Measurements from ENCODE around the gene SECISBP2L. TPM values are rescaled to one million over a fixed set of nuclear protein-coding genes. Genes with fewer than 3 reads are reported as not detected.
A peak's percentile ranks its signal among the peaks of the same experiment; 100 is the strongest.

Gene SECISBP2L, protein sequence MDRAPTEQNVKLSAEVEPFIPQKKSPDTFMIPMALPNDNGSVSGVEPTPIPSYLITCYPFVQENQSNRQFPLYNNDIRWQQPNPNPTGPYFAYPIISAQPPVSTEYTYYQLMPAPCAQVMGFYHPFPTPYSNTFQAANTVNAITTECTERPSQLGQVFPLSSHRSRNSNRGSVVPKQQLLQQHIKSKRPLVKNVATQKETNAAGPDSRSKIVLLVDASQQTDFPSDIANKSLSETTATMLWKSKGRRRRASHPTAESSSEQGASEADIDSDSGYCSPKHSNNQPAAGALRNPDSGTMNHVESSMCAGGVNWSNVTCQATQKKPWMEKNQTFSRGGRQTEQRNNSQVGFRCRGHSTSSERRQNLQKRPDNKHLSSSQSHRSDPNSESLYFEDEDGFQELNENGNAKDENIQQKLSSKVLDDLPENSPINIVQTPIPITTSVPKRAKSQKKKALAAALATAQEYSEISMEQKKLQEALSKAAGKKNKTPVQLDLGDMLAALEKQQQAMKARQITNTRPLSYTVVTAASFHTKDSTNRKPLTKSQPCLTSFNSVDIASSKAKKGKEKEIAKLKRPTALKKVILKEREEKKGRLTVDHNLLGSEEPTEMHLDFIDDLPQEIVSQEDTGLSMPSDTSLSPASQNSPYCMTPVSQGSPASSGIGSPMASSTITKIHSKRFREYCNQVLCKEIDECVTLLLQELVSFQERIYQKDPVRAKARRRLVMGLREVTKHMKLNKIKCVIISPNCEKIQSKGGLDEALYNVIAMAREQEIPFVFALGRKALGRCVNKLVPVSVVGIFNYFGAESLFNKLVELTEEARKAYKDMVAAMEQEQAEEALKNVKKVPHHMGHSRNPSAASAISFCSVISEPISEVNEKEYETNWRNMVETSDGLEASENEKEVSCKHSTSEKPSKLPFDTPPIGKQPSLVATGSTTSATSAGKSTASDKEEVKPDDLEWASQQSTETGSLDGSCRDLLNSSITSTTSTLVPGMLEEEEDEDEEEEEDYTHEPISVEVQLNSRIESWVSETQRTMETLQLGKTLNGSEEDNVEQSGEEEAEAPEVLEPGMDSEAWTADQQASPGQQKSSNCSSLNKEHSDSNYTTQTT
- total RNA-seq = 34.0 and 41.7 TPM in 2 replicates
- polyA plus RNA-seq = 12.0 and 18.4 TPM in 2 replicates

DNA sequence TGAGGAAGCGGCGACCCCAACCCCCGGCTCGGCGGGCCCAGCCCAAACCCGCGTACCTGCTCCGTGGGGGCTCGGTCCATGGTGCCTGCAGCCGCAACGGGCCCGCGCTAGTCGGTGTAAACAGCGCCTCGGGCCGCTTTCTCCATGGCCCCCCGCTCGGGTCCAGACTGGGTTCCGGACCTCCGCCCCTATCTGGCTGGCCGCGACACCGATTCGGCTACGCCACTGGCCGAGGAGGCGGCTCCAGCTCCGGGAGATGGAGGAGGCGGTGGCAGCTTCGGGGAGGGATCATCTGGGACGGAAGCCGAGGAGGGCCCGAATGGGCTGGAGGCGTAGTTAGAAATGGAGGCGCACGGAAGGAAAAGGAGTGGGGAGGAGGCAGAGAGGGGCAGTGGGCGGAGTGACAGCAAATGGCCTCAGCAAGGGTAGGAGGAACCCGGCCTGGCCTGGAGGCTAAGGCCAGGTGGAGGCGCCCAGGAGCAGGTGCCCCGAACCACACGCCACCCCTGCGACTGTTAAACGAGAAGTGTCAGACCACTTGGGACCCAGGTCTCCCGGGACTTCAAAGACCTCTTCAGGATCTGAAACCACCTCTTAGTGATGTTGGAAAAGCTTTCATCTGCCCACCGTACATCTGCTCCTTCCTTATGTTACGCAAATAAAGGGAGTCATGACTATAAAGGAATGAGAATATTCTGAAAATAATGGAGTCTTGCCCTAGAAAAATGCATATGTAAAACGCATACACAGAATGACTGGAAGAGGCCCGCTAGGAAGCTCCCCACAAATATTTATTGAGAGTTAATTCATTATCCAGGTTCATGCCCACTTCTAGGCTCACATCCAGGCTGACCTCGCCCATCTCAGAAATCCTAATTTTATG, at the start of gene SECISBP2L:
SECISBP2L (minus strand) TSS at position 227 of the 883 bp plus-strand sequence; CDS start at position 80, 147 bp downstream.
- no peaks in the 10 kb centered on the region for H3K9me3 ChIP-seq (ENCODE audit: low read depth)
- peaks cover 21% of the 10 kb centered on the region for H4K20me1 ChIP-seq (ENCODE audit: insufficient read depth, poor library complexity, severe bottlenecking)
- no peaks in the 10 kb centered on the region for H3K27me3 ChIP-seq
- 6% methylated on average over 50 of the region's 50 CpGs for WGBS (ENCODE audit: low lambda C conversion rate, missing lambda C conversion rate)
- no peaks in the 10 kb centered on the region for H3K9me2 ChIP-seq (replicated peaks; ENCODE audit: insufficient read depth)
- peak within 1 kb of the TSS; percentile 80 for H3K4me2 ChIP-seq
- H3K27ac ChIP-seq = peak within 1 kb of the TSS; percentile 90
- H2AFZ ChIP-seq = peak within 1 kb of the TSS; percentile 84
- H3K36me3 ChIP-seq (replicated peaks; ENCODE audit: insufficient read depth, low read depth) = no peaks in the 10 kb centered on the region
- peaks cover 47% of the 10 kb centered on the region for H3K79me2 ChIP-seq
- DNase-seq (ENCODE audit: low spot score) = peak; percentile 96
- TF ChIP-seq EZH2phosphoT487 (IDR thresholded peaks at IDR 0.05; ENCODE audit: low read depth, severe bottlenecking, unreplicated experiment) (no peak), EZH2 (IDR thresholded peaks at IDR 0.05; ENCODE audit: borderline replicate concordance) (no peak)
- TF ChIP-seq, protein P1, sequence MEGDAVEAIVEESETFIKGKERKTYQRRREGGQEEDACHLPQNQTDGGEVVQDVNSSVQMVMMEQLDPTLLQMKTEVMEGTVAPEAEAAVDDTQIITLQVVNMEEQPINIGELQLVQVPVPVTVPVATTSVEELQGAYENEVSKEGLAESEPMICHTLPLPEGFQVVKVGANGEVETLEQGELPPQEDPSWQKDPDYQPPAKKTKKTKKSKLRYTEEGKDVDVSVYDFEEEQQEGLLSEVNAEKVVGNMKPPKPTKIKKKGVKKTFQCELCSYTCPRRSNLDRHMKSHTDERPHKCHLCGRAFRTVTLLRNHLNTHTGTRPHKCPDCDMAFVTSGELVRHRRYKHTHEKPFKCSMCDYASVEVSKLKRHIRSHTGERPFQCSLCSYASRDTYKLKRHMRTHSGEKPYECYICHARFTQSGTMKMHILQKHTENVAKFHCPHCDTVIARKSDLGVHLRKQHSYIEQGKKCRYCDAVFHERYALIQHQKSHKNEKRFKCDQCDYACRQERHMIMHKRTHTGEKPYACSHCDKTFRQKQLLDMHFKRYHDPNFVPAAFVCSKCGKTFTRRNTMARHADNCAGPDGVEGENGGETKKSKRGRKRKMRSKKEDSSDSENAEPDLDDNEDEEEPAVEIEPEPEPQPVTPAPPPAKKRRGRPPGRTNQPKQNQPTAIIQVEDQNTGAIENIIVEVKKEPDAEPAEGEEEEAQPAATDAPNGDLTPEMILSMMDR (IDR thresholded peaks at IDR 0.05; ENCODE audit: poor library complexity) = peak; percentile 46
- peak within 1 kb of the TSS; percentile 56 for H3K4me3 ChIP-seq
- H3K4me1 ChIP-seq (ENCODE audit: insufficient read depth) = peaks cover 13% of the 10 kb centered on the region

DNA sequence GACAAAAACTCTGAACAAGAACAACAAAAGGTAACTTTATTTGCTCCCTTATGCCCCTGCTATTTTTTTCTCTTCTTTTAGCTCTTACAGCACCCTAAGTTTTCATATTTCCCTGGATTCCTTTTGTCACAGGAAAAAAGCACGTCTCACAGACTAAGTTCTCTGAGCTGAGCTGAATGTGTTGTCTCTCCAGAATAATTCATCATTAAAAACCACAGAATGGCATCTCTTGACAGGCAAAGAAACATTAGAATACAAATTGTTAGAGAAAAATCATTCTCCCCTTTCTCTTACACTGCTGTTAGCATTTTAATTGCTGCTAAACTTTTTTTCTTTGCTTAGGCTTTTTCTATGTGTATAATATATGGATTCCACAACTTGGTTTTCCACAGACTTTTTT, 48.7 kb upstream of the SECISBP2L start:
- no peak for DNase-seq (ENCODE audit: low spot score)
- H3K27me3 ChIP-seq = no peaks in the 10 kb centered on the region
- no peak overlapping the region for H3K4me2 ChIP-seq
- no peaks in the 10 kb centered on the region for H3K9me2 ChIP-seq (replicated peaks; ENCODE audit: insufficient read depth)
- no peaks in the 10 kb centered on the region for H3K4me1 ChIP-seq (ENCODE audit: insufficient read depth)
- no peak overlapping the region for H3K4me3 ChIP-seq
- TF ChIP-seq, protein P1 (IDR thresholded peaks at IDR 0.05; ENCODE audit: poor library complexity) = no peak
- TF ChIP-seq EZH2 (IDR thresholded peaks at IDR 0.05; ENCODE audit: borderline replicate concordance) = no peak
- no peak for TF ChIP-seq EZH2phosphoT487 (IDR thresholded peaks at IDR 0.05; ENCODE audit: low read depth, severe bottlenecking, unreplicated experiment)
- no peak overlapping the region for H2AFZ ChIP-seq
- H3K36me3 ChIP-seq (replicated peaks; ENCODE audit: insufficient read depth, low read depth) = no peaks in the 10 kb centered on the region
- H3K9me3 ChIP-seq (ENCODE audit: low read depth) = peaks cover 3% of the 10 kb centered on the region
- no peak overlapping the region for H3K27ac ChIP-seq
- H4K20me1 ChIP-seq (ENCODE audit: insufficient read depth, poor library complexity, severe bottlenecking) = no peaks in the 10 kb centered on the region
- no peaks in the 10 kb centered on the region for H3K79me2 ChIP-seq
- WGBS (ENCODE audit: low lambda C conversion rate, missing lambda C conversion rate) = 80% methylated on average over 1 of the region's 1 CpG

Measured in hepatocyte (in vitro differentiated cells).